ENCODE data around the gene CLPX. TPM values are rescaled to one million over a fixed set of nuclear protein-coding genes. Genes with fewer than 3 reads are reported as not detected.
A peak's percentile ranks its signal among the peaks of the same experiment; 100 is the strongest.

The CLPX gene
- polyA plus RNA-seq, 4 donors = 13.2 to 45.9 (median 18.4) TPM

- no peaks in the 10 kb centered on the region for H3K27me3 ChIP-seq (ENCODE audit: control insufficient read depth in 3 of 3, insufficient read depth in 3 of 3, low read length in 3 of 3)
- 71 to 75% (median 73%) methylated on average over 1 of the region's 1 CpG for WGBS, 3 donors
- FAIRE-seq (no peak), DNase-seq (no peak)
- H3K4me1 ChIP-seq (ENCODE audit: control insufficient read depth in 3 of 3, insufficient read depth in 2 of 3, low read depth in 1 of 3, low read length in 2 of 3) = no peaks in the 10 kb centered on the region
- H3K4me3 ChIP-seq (ENCODE audit: low read depth in 1 of 3, low read length in 3 of 3) = no peak overlapping the region
- H3K9me3 ChIP-seq (ENCODE audit: control insufficient read depth in 2 of 2, insufficient read depth in 1 of 2, low read depth in 1 of 2, low read length in 1 of 2) = no peaks in the 10 kb centered on the region
- H3K27ac ChIP-seq (ENCODE audit: low read depth in 1 of 3, low read length in 2 of 3) = no peak overlapping the region
- no peaks in the 10 kb centered on the region for H3K36me3 ChIP-seq (ENCODE audit: control insufficient read depth in 3 of 3, insufficient read depth in 2 of 3, low read depth in 1 of 3, low read length in 3 of 3)
Measured at GRCh38 chr15:65201918-65202317, 16.8 kb upstream of the CLPX start.

GRCh38 chr15:65198571-65198970, 13.4 kb upstream of the CLPX start:
- H3K27ac ChIP-seq (ENCODE audit: low read depth in 1 of 3, low read length in 2 of 3) = no peak overlapping the region
- H3K4me1 ChIP-seq (ENCODE audit: control insufficient read depth in 3 of 3, insufficient read depth in 2 of 3, low read depth in 1 of 3, low read length in 2 of 3) = no peaks in the 10 kb centered on the region
- no peaks in the 10 kb centered on the region for H3K36me3 ChIP-seq (ENCODE audit: control insufficient read depth in 3 of 3, insufficient read depth in 2 of 3, low read depth in 1 of 3, low read length in 3 of 3)
- no peaks in the 10 kb centered on the region for H3K9me3 ChIP-seq (ENCODE audit: control insufficient read depth in 2 of 2, insufficient read depth in 1 of 2, low read depth in 1 of 2, low read length in 1 of 2)
- no peak overlapping the region for H3K4me3 ChIP-seq (ENCODE audit: low read depth in 1 of 3, low read length in 3 of 3)
- no peaks in the 10 kb centered on the region for H3K27me3 ChIP-seq (ENCODE audit: control insufficient read depth in 3 of 3, insufficient read depth in 3 of 3, low read length in 3 of 3)
- DNase-seq (no peak), FAIRE-seq (no peak)
- WGBS, 3 donors = 94 to 98% (median 95%) methylated on average over 12 of the region's 12 CpGs

- Histone ChIP-seq H3K27me3 (ENCODE audit: control insufficient read depth in 3 of 3, insufficient read depth in 3 of 3, low read length in 3 of 3) (no peaks in the 10 kb centered on the region), H3K36me3 (ENCODE audit: control insufficient read depth in 3 of 3, insufficient read depth in 2 of 3, low read depth in 1 of 3, low read length in 3 of 3) (no peaks in the 10 kb centered on the region), H3K9me3 (ENCODE audit: control insufficient read depth in 2 of 2, insufficient read depth in 1 of 2, low read depth in 1 of 2, low read length in 1 of 2) (no peaks in the 10 kb centered on the region), H3K27ac (ENCODE audit: low read depth in 1 of 3, low read length in 2 of 3) (no peak overlapping the region), H3K4me3 (ENCODE audit: low read depth in 1 of 3, low read length in 3 of 3) (no peak overlapping the region), H3K4me1 (ENCODE audit: control insufficient read depth in 3 of 3, insufficient read depth in 2 of 3, low read depth in 1 of 3, low read length in 2 of 3) (no peaks in the 10 kb centered on the region)
- no peak for FAIRE-seq
- DNase-seq = no peak
- 95 to 97% (median 97%) methylated on average over 8 of the region's 8 CpGs for WGBS, 3 donors
Measured at GRCh38 chr15:65197337-65197645, 12.1 kb upstream of the CLPX start.

GRCh38 chr15:65196637-65197336, 11.6 kb upstream of the CLPX start:
- WGBS, 3 donors = 95 to 96% (median 96%) methylated on average over 19 of the region's 19 CpGs

GRCh38 chr15:65195548-65195923, 10.4 kb upstream of the CLPX start:
- no peak for DNase-seq
- FAIRE-seq = no peak
- WGBS, 3 donors = 73 to 89% (median 80%) methylated on average over 5 of the region's 5 CpGs

More at GRCh38 chr15:65196637-65197336, 11.6 kb upstream of the CLPX start:
- Histone ChIP-seq H3K27me3 (ENCODE audit: control insufficient read depth in 3 of 3, insufficient read depth in 3 of 3, low read length in 3 of 3) (no peaks in the 10 kb centered on the region), H3K4me3 (ENCODE audit: low read depth in 1 of 3, low read length in 3 of 3) (no peak overlapping the region), H3K27ac (ENCODE audit: low read depth in 1 of 3, low read length in 2 of 3) (no peak overlapping the region), H3K9me3 (ENCODE audit: control insufficient read depth in 2 of 2, insufficient read depth in 1 of 2, low read depth in 1 of 2, low read length in 1 of 2) (no peaks in the 10 kb centered on the region), H3K4me1 (ENCODE audit: control insufficient read depth in 3 of 3, insufficient read depth in 2 of 3, low read depth in 1 of 3, low read length in 2 of 3) (no peaks in the 10 kb centered on the region), H3K36me3 (ENCODE audit: control insufficient read depth in 3 of 3, insufficient read depth in 2 of 3, low read depth in 1 of 3, low read length in 3 of 3) (no peaks in the 10 kb centered on the region)
- DNase-seq = no peak
- FAIRE-seq = no peak

GRCh38 chr15:65194826-65195547, 9.8 kb upstream of the CLPX start:
- H3K27me3 ChIP-seq (ENCODE audit: control insufficient read depth in 3 of 3, insufficient read depth in 3 of 3, low read length in 3 of 3) = no peaks in the 10 kb centered on the region
- H3K9me3 ChIP-seq (ENCODE audit: control insufficient read depth in 2 of 2, insufficient read depth in 1 of 2, low read depth in 1 of 2, low read length in 1 of 2) = no peaks in the 10 kb centered on the region
- no peak overlapping the region for H3K4me3 ChIP-seq (ENCODE audit: low read depth in 1 of 3, low read length in 3 of 3)
- no peaks in the 10 kb centered on the region for H3K4me1 ChIP-seq (ENCODE audit: control insufficient read depth in 3 of 3, insufficient read depth in 2 of 3, low read depth in 1 of 3, low read length in 2 of 3)
- FAIRE-seq (no peak), DNase-seq (no peak)
- whole genome bisulfite sequencing, 3 donors = 57 to 69% (median 57%) methylated on average over 7 of the region's 7 CpGs
- H3K27ac ChIP-seq (ENCODE audit: low read depth in 1 of 3, low read length in 2 of 3) = peak overlapping the region in 1 of 3 donors; percentile 37
- no peaks in the 10 kb centered on the region for H3K36me3 ChIP-seq (ENCODE audit: control insufficient read depth in 3 of 3, insufficient read depth in 2 of 3, low read depth in 1 of 3, low read length in 3 of 3)

More at GRCh38 chr15:65195548-65195923, 10.4 kb upstream of the CLPX start:
- Histone ChIP-seq H3K27ac (ENCODE audit: low read depth in 1 of 3, low read length in 2 of 3) (peak overlapping the region in 1 of 3 donors; percentile 37), H3K4me1 (ENCODE audit: control insufficient read depth in 3 of 3, insufficient read depth in 2 of 3, low read depth in 1 of 3, low read length in 2 of 3) (no peaks in the 10 kb centered on the region), H3K9me3 (ENCODE audit: control insufficient read depth in 2 of 2, insufficient read depth in 1 of 2, low read depth in 1 of 2, low read length in 1 of 2) (no peaks in the 10 kb centered on the region), H3K4me3 (ENCODE audit: low read depth in 1 of 3, low read length in 3 of 3) (no peak overlapping the region), H3K27me3 (ENCODE audit: control insufficient read depth in 3 of 3, insufficient read depth in 3 of 3, low read length in 3 of 3) (no peaks in the 10 kb centered on the region), H3K36me3 (ENCODE audit: control insufficient read depth in 3 of 3, insufficient read depth in 2 of 3, low read depth in 1 of 3, low read length in 3 of 3) (no peaks in the 10 kb centered on the region)

GRCh38 chr15:65192016-65192415, 6.9 kb upstream of the CLPX start:
- no peaks in the 10 kb centered on the region for H3K9me3 ChIP-seq (ENCODE audit: control insufficient read depth in 2 of 2, insufficient read depth in 1 of 2, low read depth in 1 of 2, low read length in 1 of 2)
- no peaks in the 10 kb centered on the region for H3K27me3 ChIP-seq (ENCODE audit: control insufficient read depth in 3 of 3, insufficient read depth in 3 of 3, low read length in 3 of 3)
- peak in 1 of 2 donors; percentile 6 for DNase-seq
- 85 to 92% (median 92%) methylated on average over 5 of the region's 5 CpGs for WGBS, 3 donors
- H3K4me3 ChIP-seq (ENCODE audit: low read depth in 1 of 3, low read length in 3 of 3) = no peak overlapping the region
- no peak for FAIRE-seq
- H3K36me3 ChIP-seq (ENCODE audit: control insufficient read depth in 3 of 3, insufficient read depth in 2 of 3, low read depth in 1 of 3, low read length in 3 of 3) = no peaks in the 10 kb centered on the region
- no peak overlapping the region for H3K27ac ChIP-seq (ENCODE audit: low read depth in 1 of 3, low read length in 2 of 3)
- no peaks in the 10 kb centered on the region for H3K4me1 ChIP-seq (ENCODE audit: control insufficient read depth in 3 of 3, insufficient read depth in 2 of 3, low read depth in 1 of 3, low read length in 2 of 3)

GRCh38 chr15:65189102-65189740, 4.1 kb upstream of the CLPX start:
- H3K4me1 ChIP-seq (ENCODE audit: control insufficient read depth in 3 of 3, insufficient read depth in 2 of 3, low read depth in 1 of 3, low read length in 2 of 3) = peaks cover 0 to 5% (median 0%) of the 10 kb centered on the region in 3 donors
- no peak overlapping the region for H3K27ac ChIP-seq (ENCODE audit: low read depth in 1 of 3, low read length in 2 of 3)
- H3K27me3 ChIP-seq (ENCODE audit: control insufficient read depth in 3 of 3, insufficient read depth in 3 of 3, low read length in 3 of 3) = no peaks in the 10 kb centered on the region
- FAIRE-seq (no peak), DNase-seq (peak; percentile 12 to 59)
- H3K9me3 ChIP-seq (ENCODE audit: control insufficient read depth in 2 of 2, insufficient read depth in 1 of 2, low read depth in 1 of 2, low read length in 1 of 2) = no peaks in the 10 kb centered on the region
- 40 to 64% (median 60%) methylated on average over 3 of the region's 3 CpGs for whole genome bisulfite sequencing, 3 donors
- no peaks in the 10 kb centered on the region for H3K36me3 ChIP-seq (ENCODE audit: control insufficient read depth in 3 of 3, insufficient read depth in 2 of 3, low read depth in 1 of 3, low read length in 3 of 3)
- no peak overlapping the region for H3K4me3 ChIP-seq (ENCODE audit: low read depth in 1 of 3, low read length in 3 of 3)

Measured in small intestine (tissue), 7 donors.